Measurements from ENCODE around the gene ACSM5. TPM values are rescaled to one million over a fixed set of nuclear protein-coding genes. Genes with fewer than 3 reads are reported as not detected.
"Not testable (repeated sequence)": the region's sequence is repeated elsewhere in the genome, so short reads cannot be mapped to it uniquely, and the experiment has no call there.

Gene ACSM5
- total RNA-seq, 1 experiment from 2014 or later: not detected

DNA sequence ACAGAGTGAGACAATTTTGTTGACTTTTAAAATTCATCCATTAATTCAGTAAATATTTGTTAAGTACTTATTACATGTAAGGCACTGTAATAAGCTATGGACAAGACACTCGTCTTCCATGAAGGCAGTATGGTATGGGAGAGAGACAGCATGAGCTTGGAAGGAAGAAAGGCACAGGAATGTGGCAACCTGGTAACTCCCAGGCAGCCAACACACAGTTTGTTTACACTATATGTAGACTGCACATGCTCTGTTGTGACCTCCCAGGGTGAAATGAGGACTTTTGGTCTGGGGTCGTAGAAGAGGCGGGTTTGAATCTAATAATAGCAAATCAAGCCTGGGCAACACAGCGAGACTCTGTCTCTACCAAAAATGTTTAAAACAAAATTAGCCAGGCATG, 51.0 kb downstream of the ACSM5 start:
- H3K4me3 ChIP-seq (ENCODE audit: low read depth, low read length); BruUV-seq (replicated peaks); H3K4me1 ChIP-seq; H3K27me3 Mint-ChIP-seq (ENCODE audit: insufficient read depth, unreplicated experiment); H3K4me1 Mint-ChIP-seq (ENCODE audit: low read depth, unreplicated experiment); H3K27ac Mint-ChIP-seq (ENCODE audit: unreplicated experiment); H3K9me3 Mint-ChIP-seq (ENCODE audit: unreplicated experiment); H3K9me3 ChIP-seq; intact Hi-C loops (cut with micrococcal nuclease; ENCODE audit: unreplicated experiment); H3K27me3 ChIP-seq (replicated peaks; ENCODE audit: control insufficient read depth, insufficient read depth, low read length); POLR2A ChIA-PET; H3K36me3 ChIP-seq (ENCODE audit: control insufficient read depth, insufficient read depth, low read length); H3K36me3 Mint-ChIP-seq (ENCODE audit: insufficient read depth, unreplicated experiment); CTCF ChIA-PET; H3K4me3 Mint-ChIP-seq (ENCODE audit: unreplicated experiment); DNase-seq: not testable (repeated sequence)

DNA sequence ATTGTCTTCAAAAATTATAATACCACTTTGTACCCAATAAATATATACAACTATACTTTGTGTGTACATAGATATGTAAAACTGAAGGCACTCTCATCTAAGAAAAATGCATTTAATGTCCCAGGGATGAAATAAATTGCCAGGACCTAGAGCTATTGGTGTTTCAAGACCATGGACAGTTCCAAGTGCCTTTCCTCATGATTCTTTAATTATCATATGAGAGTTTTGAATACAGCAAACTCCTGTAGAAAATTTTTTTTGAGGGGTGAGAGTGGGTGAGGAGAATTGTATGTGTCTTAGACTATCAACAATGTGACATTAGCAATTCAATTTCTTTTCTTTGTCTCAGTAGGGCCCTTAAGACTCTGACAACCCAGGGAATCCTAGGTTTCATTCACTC, 59.6 kb downstream of the ACSM5 start:
- H3K4me3 ChIP-seq (ENCODE audit: low read depth, low read length); H3K4me1 ChIP-seq; H3K36me3 Mint-ChIP-seq (ENCODE audit: insufficient read depth, unreplicated experiment); H3K9me3 ChIP-seq; intact Hi-C loops (cut with micrococcal nuclease; ENCODE audit: unreplicated experiment); H3K27ac Mint-ChIP-seq (ENCODE audit: unreplicated experiment); H3K36me3 ChIP-seq (ENCODE audit: control insufficient read depth, insufficient read depth, low read length); H3K4me1 Mint-ChIP-seq (ENCODE audit: low read depth, unreplicated experiment); H3K27me3 Mint-ChIP-seq (ENCODE audit: insufficient read depth, unreplicated experiment); CTCF ChIA-PET; H3K4me3 Mint-ChIP-seq (ENCODE audit: unreplicated experiment); BruUV-seq (replicated peaks); DNase-seq; H3K27me3 ChIP-seq (replicated peaks; ENCODE audit: control insufficient read depth, insufficient read depth, low read length); POLR2A ChIA-PET: not testable (repeated sequence)
- peaks cover 16% of the 10 kb centered on the region for H3K9me3 Mint-ChIP-seq (ENCODE audit: unreplicated experiment)

DNA sequence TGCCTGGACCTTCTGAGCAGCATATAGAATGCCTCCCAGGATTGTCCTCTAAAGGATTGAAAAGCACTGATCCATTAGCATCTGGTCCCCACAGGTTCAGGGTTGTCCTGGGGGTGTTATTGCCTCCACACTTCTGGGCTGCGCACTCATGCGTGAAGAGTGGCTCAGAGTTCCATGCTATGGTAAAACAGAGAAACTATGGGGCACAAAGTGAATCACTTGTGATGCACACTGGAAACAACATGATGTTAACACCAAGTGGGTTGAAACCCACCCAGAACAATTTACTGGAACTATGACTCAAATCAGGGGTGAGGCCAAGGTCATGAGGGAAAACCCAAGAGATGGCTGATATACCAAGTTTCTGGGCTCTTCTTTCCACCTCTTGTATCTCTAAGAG, 60.6 kb downstream of the ACSM5 start:
- H3K4me1 Mint-ChIP-seq (ENCODE audit: low read depth, unreplicated experiment): not testable (repeated sequence)

DNA sequence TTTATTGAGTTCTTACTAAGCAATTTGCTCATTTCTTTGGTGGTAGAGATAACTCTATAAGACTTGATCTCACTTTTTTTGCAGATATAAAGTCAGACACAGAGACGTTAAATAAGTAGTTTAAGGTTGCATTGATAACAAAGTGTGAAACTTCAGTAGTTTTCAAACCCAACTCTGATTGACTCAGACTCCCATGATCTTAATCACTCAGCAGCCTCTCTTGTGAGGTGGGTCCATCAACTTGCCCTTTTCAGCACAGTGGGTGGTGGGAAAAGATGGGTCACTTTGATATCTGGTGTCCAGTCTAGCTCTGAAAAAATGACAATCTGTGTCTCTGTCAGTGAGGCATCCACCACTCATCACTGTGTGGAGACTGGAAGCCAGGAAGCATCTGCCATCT, 61.4 kb downstream of the ACSM5 start:
- H3K4me3 ChIP-seq (ENCODE audit: low read depth, low read length); H3K4me3 Mint-ChIP-seq (ENCODE audit: unreplicated experiment); H3K27me3 Mint-ChIP-seq (ENCODE audit: insufficient read depth, unreplicated experiment); H3K4me1 Mint-ChIP-seq (ENCODE audit: low read depth, unreplicated experiment); H3K27ac Mint-ChIP-seq (ENCODE audit: unreplicated experiment); CTCF ChIA-PET; H3K9me3 ChIP-seq; POLR2A ChIA-PET; BruUV-seq (replicated peaks); H3K27me3 ChIP-seq (replicated peaks; ENCODE audit: control insufficient read depth, insufficient read depth, low read length); intact Hi-C loops (cut with micrococcal nuclease; ENCODE audit: unreplicated experiment); H3K36me3 Mint-ChIP-seq (ENCODE audit: insufficient read depth, unreplicated experiment); H3K9me3 Mint-ChIP-seq (ENCODE audit: unreplicated experiment); H3K4me1 ChIP-seq; H3K36me3 ChIP-seq (ENCODE audit: control insufficient read depth, insufficient read depth, low read length); DNase-seq: not testable (repeated sequence)

More for the DNA sequence above, 60.6 kb downstream of the ACSM5 start:
- H3K4me3 ChIP-seq (ENCODE audit: low read depth, low read length); H3K27me3 Mint-ChIP-seq (ENCODE audit: insufficient read depth, unreplicated experiment); BruUV-seq (replicated peaks); H3K36me3 Mint-ChIP-seq (ENCODE audit: insufficient read depth, unreplicated experiment); H3K4me1 ChIP-seq; H3K9me3 ChIP-seq; DNase-seq; H3K27me3 ChIP-seq (replicated peaks; ENCODE audit: control insufficient read depth, insufficient read depth, low read length); H3K9me3 Mint-ChIP-seq (ENCODE audit: unreplicated experiment); POLR2A ChIA-PET; H3K27ac Mint-ChIP-seq (ENCODE audit: unreplicated experiment); CTCF ChIA-PET; H3K36me3 ChIP-seq (ENCODE audit: control insufficient read depth, insufficient read depth, low read length); intact Hi-C loops (cut with micrococcal nuclease; ENCODE audit: unreplicated experiment); H3K4me3 Mint-ChIP-seq (ENCODE audit: unreplicated experiment): not testable (repeated sequence)

DNA sequence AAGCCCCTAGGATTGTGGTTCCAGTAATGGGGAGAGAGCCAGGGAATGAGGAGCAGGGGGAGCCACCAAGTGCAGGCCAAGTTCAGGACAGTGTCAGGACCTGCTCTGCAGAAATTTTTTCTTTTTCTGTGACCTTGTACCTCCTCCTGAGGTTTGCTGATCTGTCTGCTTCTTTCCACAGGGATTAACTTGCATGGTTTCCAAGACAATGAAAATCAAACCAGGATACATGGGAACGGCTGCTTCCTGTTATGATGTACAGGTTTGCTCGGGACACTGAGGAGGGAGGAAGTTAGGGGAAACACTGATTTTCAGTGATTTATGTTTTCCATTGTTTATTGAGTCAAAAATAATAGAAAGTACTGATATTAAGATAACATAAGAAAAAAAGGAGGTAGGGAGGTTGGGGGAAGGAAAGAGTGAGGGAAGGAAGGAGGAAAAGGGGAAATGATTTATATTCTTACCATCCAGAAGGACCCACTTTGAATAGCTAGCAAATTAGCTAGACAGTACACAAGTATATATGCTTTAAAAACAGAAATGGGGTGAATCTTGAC, 67.9 kb downstream of the ACSM5 start:
- H3K9me3 ChIP-seq; H3K4me1 Mint-ChIP-seq (ENCODE audit: low read depth, unreplicated experiment); CTCF ChIA-PET; H3K4me3 Mint-ChIP-seq (ENCODE audit: unreplicated experiment); H3K4me1 ChIP-seq; H3K4me3 ChIP-seq (ENCODE audit: low read depth, low read length); H3K27ac Mint-ChIP-seq (ENCODE audit: unreplicated experiment); H3K36me3 ChIP-seq (ENCODE audit: control insufficient read depth, insufficient read depth, low read length); intact Hi-C loops (cut with micrococcal nuclease; ENCODE audit: unreplicated experiment); H3K27me3 Mint-ChIP-seq (ENCODE audit: insufficient read depth, unreplicated experiment); BruUV-seq (replicated peaks); H3K36me3 Mint-ChIP-seq (ENCODE audit: insufficient read depth, unreplicated experiment); H3K9me3 Mint-ChIP-seq (ENCODE audit: unreplicated experiment); DNase-seq; H3K27me3 ChIP-seq (replicated peaks; ENCODE audit: control insufficient read depth, insufficient read depth, low read length); POLR2A ChIA-PET: not testable (repeated sequence)

DNA sequence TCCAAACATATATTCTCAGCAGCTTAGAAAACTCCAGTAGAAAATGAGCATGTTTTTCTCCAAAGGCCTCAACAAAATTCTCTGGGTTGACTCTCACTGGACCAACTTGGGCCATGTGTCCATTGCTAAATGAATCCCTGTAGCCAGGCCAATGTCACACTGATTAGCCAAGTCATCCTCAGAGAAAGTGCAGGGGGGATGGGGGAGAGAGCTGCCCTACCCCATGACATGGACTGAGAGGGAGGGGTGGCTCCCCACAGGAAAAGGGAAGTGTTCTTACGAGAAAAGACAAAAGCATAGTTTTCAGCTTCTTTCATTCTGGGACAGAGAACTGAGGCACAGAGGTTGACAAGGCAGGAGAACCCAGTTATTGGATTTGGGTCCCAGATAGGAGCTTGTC, 74.7 kb downstream of the ACSM5 start:
- DNase-seq; H3K27ac Mint-ChIP-seq (ENCODE audit: unreplicated experiment); CTCF ChIA-PET; intact Hi-C loops (cut with micrococcal nuclease; ENCODE audit: unreplicated experiment); H3K9me3 Mint-ChIP-seq (ENCODE audit: unreplicated experiment); H3K9me3 ChIP-seq; H3K36me3 Mint-ChIP-seq (ENCODE audit: insufficient read depth, unreplicated experiment); POLR2A ChIA-PET; H3K36me3 ChIP-seq (ENCODE audit: control insufficient read depth, insufficient read depth, low read length); H3K4me1 ChIP-seq; H3K4me3 Mint-ChIP-seq (ENCODE audit: unreplicated experiment); H3K4me1 Mint-ChIP-seq (ENCODE audit: low read depth, unreplicated experiment); H3K4me3 ChIP-seq (ENCODE audit: low read depth, low read length); H3K27me3 Mint-ChIP-seq (ENCODE audit: insufficient read depth, unreplicated experiment); BruUV-seq (replicated peaks); H3K27me3 ChIP-seq (replicated peaks; ENCODE audit: control insufficient read depth, insufficient read depth, low read length): not testable (repeated sequence)

Data from Caco-2 (cell line).